Choroid plexus epithelial cell (primary cell): ENCODE measurements around the gene ANXA11.
"Not testable (repeated sequence)": the region's sequence is repeated elsewhere in the genome, so short reads cannot be mapped to it uniquely, and the experiment has no call there.

ENCODE experiments used
- DNase-seq: peaks from one replicate; pipeline ENCODE4 v3.0.0-alpha.2; 2010; ENCODE audit warnings: low read depth
- H3K4me3 ChIP-seq: 2 replicates; pipeline ENCODE4 v1.5.1; 2011; ENCODE audit warnings: low read depth, mild to moderate bottlenecking, control low read depth, low read length, moderate library complexity
- CTCF ChIP-seq: conservative IDR thresholded peaks from 2 replicates; pipeline ENCODE4 v1.5.1; 2011; ENCODE audit warnings: low read depth, mild to moderate bottlenecking, control low read depth, inconsistent platforms, low read length, moderate library complexity

The ANXA11 gene

GRCh38 chr10:80226723-80227122, 21.4 kb upstream of the ANXA11 start:
- DNase-seq = peak; percentile 50
- not testable (repeated sequence) for H3K4me3 ChIP-seq

- DNase-seq, H3K4me3 ChIP-seq: not testable (repeated sequence)
These were observed 17.7 kb upstream of the ANXA11 start for GRCh38 chr10:80223031-80223419.

GRCh38 chr10:80218878-80219277, 13.5 kb upstream of the ANXA11 start:
- DNase-seq, H3K4me3 ChIP-seq: not testable (repeated sequence)

GRCh38 chr10:80214368-80214982, 9.1 kb upstream of the ANXA11 start:
- not testable (repeated sequence) for DNase-seq

GRCh38 chr10:80212535-80213115, 7.3 kb upstream of the ANXA11 start:
- DNase-seq, H3K4me3 ChIP-seq: not testable (repeated sequence)

More at GRCh38 chr10:80214368-80214982, 9.1 kb upstream of the ANXA11 start:
- H3K4me3 ChIP-seq = not testable (repeated sequence)

GRCh38 chr10:80211786-80212185, 6.4 kb upstream of the ANXA11 start:
- DNase-seq = no peak
- no peak for TF ChIP-seq CTCF
- H3K4me3 ChIP-seq = no peak overlapping the region

- TF ChIP-seq CTCF = no peak
- no peak for DNase-seq
- no peak overlapping the region for H3K4me3 ChIP-seq
These were observed 4.9 kb upstream of the ANXA11 start for GRCh38 chr10:80210259-80210658.

GRCh38 chr10:80207768-80208370, 2.5 kb upstream of the ANXA11 start:
- peak overlapping the region; percentile 49 for H3K4me3 ChIP-seq
- DNase-seq = no peak
- TF ChIP-seq CTCF = no peak

- no peak for DNase-seq
- TF ChIP-seq CTCF = no peak
- H3K4me3 ChIP-seq = no peak overlapping the region
These were observed 929 bp upstream of the ANXA11 start for GRCh38 chr10:80206277-80206655.
